Panc1 (cell line): Measurements from ENCODE around the gene BBX.

ENCODE experiments used
- TF ChIP-seq, protein P1 (sequence below): fragments of 450-650 bp; IDR thresholded peaks from 2 replicates; pipeline ENCODE4 v1.5.1; 2017; ENCODE audit warnings: mild to moderate bottlenecking
- TF ChIP-seq, protein P2 (sequence below), 2 experiments: IDR thresholded peaks; 2 replicates each; pipeline ENCODE4 v1.6.1; 2011 to 2012; ENCODE audit warnings: low read depth in 2 of 2, control low read depth in 1 of 2, low read length in 1 of 2, mild to moderate bottlenecking in 1 of 2, moderate library complexity in 1 of 2; ENCODE audit not compliant: insufficient read depth in 1 of 2

DNA sequence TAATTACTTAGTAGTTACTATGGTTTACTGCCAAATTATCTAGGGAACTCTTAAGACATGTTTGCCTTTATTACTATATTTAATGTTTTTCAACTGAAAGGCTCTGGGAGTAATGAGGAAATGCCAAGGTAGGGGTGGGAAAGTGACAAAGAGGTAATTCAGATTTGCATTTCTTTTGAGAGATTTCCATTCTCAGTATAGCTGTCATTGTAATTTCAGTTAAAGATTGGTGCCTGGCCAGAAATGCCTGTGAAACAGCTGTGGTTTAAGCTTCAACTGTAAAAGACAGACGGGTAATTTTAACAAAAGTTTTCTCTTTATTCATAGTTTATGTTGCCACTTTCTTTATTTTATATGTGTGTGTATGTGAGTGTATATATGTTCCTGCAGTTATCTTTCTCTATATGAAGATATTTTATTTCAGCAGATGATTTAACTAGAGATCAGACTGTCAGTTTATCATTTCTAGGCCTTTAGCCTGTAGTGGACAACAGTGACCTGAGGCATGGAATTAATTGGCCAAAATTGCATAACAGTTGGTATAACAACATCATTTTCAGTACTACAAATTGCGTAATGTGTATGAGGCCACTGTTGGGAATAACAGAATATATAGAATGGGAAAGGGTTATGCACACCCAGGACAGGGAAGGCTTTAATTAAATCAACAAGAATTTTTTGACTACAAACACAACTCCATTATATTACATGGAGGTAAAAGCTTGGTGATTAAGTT lies 119.0 kb downstream of the BBX start:
- TF ChIP-seq, protein P1, sequence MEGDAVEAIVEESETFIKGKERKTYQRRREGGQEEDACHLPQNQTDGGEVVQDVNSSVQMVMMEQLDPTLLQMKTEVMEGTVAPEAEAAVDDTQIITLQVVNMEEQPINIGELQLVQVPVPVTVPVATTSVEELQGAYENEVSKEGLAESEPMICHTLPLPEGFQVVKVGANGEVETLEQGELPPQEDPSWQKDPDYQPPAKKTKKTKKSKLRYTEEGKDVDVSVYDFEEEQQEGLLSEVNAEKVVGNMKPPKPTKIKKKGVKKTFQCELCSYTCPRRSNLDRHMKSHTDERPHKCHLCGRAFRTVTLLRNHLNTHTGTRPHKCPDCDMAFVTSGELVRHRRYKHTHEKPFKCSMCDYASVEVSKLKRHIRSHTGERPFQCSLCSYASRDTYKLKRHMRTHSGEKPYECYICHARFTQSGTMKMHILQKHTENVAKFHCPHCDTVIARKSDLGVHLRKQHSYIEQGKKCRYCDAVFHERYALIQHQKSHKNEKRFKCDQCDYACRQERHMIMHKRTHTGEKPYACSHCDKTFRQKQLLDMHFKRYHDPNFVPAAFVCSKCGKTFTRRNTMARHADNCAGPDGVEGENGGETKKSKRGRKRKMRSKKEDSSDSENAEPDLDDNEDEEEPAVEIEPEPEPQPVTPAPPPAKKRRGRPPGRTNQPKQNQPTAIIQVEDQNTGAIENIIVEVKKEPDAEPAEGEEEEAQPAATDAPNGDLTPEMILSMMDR: no peak
- TF ChIP-seq, protein P2, sequence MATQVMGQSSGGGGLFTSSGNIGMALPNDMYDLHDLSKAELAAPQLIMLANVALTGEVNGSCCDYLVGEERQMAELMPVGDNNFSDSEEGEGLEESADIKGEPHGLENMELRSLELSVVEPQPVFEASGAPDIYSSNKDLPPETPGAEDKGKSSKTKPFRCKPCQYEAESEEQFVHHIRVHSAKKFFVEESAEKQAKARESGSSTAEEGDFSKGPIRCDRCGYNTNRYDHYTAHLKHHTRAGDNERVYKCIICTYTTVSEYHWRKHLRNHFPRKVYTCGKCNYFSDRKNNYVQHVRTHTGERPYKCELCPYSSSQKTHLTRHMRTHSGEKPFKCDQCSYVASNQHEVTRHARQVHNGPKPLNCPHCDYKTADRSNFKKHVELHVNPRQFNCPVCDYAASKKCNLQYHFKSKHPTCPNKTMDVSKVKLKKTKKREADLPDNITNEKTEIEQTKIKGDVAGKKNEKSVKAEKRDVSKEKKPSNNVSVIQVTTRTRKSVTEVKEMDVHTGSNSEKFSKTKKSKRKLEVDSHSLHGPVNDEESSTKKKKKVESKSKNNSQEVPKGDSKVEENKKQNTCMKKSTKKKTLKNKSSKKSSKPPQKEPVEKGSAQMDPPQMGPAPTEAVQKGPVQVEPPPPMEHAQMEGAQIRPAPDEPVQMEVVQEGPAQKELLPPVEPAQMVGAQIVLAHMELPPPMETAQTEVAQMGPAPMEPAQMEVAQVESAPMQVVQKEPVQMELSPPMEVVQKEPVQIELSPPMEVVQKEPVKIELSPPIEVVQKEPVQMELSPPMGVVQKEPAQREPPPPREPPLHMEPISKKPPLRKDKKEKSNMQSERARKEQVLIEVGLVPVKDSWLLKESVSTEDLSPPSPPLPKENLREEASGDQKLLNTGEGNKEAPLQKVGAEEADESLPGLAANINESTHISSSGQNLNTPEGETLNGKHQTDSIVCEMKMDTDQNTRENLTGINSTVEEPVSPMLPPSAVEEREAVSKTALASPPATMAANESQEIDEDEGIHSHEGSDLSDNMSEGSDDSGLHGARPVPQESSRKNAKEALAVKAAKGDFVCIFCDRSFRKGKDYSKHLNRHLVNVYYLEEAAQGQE (IDR thresholded peaks at IDR 0.05; ENCODE audit: insufficient read depth in 1 of 2, low read depth in 2 of 2, low read length in 1 of 2): no peak
